H1 (cell line): Measurements from ENCODE around the gene ZNF175.

Experiments used
- ASH2L ChIP-seq: fragments of 200-600, 300-600 bp; sonication (generic); IDR thresholded peaks from one replicate; pipeline ENCODE4 v1.7.1; 2017; ENCODE audit warnings: low read length
- CREB1 ChIP-seq: IDR thresholded peaks from 2 replicates; pipeline ENCODE4 v1.6.1; 2012; ENCODE audit warnings: inconsistent platforms
- CTCF ChIP-seq, 3 experiments: IDR thresholded peaks; 1 replicate in 2 of 3; 2 replicates in 1 of 3; pipeline versions ENCODE4 v1.5.1 to v1.6.1; 2011; ENCODE audit warnings: low read length in 3 of 3, mild to moderate bottlenecking in 3 of 3, inconsistent platforms in 2 of 3, low read depth in 1 of 3, moderate library complexity in 1 of 3; ENCODE audit not compliant: insufficient read depth in 1 of 3; ENCODE audit errors: control extremely low read depth in 1 of 3
- EZH2 ChIP-seq: fragments of 200-600 bp; sonication (generic); IDR thresholded peaks from 2 replicates; pipeline ENCODE4 v1.7.1; 2012; ENCODE audit warnings: low read depth, mild to moderate bottlenecking, moderate library complexity, low read length, inconsistent platforms; ENCODE audit not compliant: severe bottlenecking
- PHF8 ChIP-seq: fragments of 200-600 bp; sonication (generic); conservative IDR thresholded peaks from 2 replicates; pipeline ENCODE4 v1.7.1; 2012; ENCODE audit warnings: low read depth, mild to moderate bottlenecking, inconsistent platforms, low read length, moderate library complexity
- POU5F1 ChIP-seq: IDR thresholded peaks from 2 replicates; pipeline ENCODE4 v1.6.1; 2011; ENCODE audit warnings: low read depth, mild to moderate bottlenecking, low read length, moderate library complexity
- RFX5 ChIP-seq: IDR thresholded peaks from 2 replicates; pipeline ENCODE4 v1.6.1; 2011; ENCODE audit warnings: low read depth, low read length, improper control_type of control experiment, borderline replicate concordance
- RNF2 ChIP-seq: fragments of 200-900, 300-1000 bp; sonication (generic); IDR thresholded peaks from 2 replicates; pipeline ENCODE4 v1.7.1; 2016; ENCODE audit warnings: borderline replicate concordance, low read depth, mild to moderate bottlenecking, antibody characterized with exemption, low read length; ENCODE audit not compliant: poor library complexity, severe bottlenecking; ENCODE audit errors: missing control alignments
- TAF1 ChIP-seq: IDR thresholded peaks from 2 replicates; pipeline ENCODE4 v1.6.1; 2011; ENCODE audit warnings: mild to moderate bottlenecking, low read depth, low read length
- TAF7 ChIP-seq: optimal IDR thresholded peaks from 2 replicates; pipeline ENCODE3; 2011; ENCODE audit warnings: low read depth, mild to moderate bottlenecking, inconsistent platforms, low read length, moderate library complexity, borderline replicate concordance
- TBP ChIP-seq: IDR thresholded peaks from 2 replicates; pipeline ENCODE4 v1.6.1; 2011; ENCODE audit warnings: low read depth, low read length, improper control_type of control experiment
- TEAD4 ChIP-seq: IDR thresholded peaks from 2 replicates; pipeline ENCODE4 v1.6.1; 2012; ENCODE audit warnings: low read depth, low read length, inconsistent platforms, mixed read lengths

GRCh38 chr19:51627491-51628138 is 56.5 kb downstream of the ZNF175 start:
- no peak for TF ChIP-seq CTCF (IDR thresholded peaks at IDR 0.05; ENCODE audit: control extremely low read depth in 1 of 3, insufficient read depth in 1 of 3, low read depth in 1 of 3, low read length in 3 of 3)
- no peak for TF ChIP-seq RNF2
- no peak for TF ChIP-seq TBP
- no peak for TF ChIP-seq TAF1
- no peak for TF ChIP-seq ASH2L
- TF ChIP-seq CREB1, result no peak
- TF ChIP-seq TAF7, result no peak
- no peak for TF ChIP-seq EZH2
- no peak for TF ChIP-seq POU5F1
- no peak for TF ChIP-seq PHF8
- no peak for TF ChIP-seq TEAD4
- TF ChIP-seq RFX5, result no peak
